ENCODE measurements around the gene PDSS1.

GRCh38 chr10:26729395-26729794 lies 31.9 kb downstream of the PDSS1 start:
- TF ChIP-seq CTCF (IDR thresholded peaks at IDR 0.05) (no peak), POLR2A (IDR thresholded peaks at IDR 0.05) (no peak), POLR2AphosphoS5 (IDR thresholded peaks at IDR 0.05) (no peak), EP300 (IDR thresholded peaks at IDR 0.05) (no peak)
